GM12872 (cell line): ENCODE data around the gene FAM13B.

ENCODE experiments used
- CTCF ChIP-seq: IDR thresholded peaks from 3 replicates; pipeline ENCODE4 v1.5.1; 2011; ENCODE audit warnings: low read depth, mild to moderate bottlenecking, low read length, moderate library complexity; ENCODE audit not compliant: insufficient read depth

Gene FAM13B

GRCh38 chr5:137975208-137975607, 57.7 kb downstream of the FAM13B start:
- TF ChIP-seq CTCF = no peak

DNA sequence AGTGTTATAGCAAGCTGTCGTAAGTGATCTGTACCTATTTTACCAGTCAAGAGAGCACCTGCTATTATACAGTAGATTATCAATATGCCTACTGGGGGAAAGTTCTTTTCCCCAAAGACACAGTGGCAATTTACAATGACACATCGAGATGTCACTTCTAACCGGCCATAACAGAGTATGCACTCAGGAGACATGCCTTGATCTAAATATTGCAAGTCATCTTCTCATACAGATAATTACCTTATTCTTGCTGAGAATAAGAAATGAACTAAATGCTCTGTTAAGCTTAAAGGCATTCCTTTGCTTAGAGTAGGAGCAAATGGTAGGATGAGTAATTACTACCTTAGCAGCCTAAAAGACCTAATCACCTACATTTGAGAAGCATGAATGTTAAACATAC, 72.1 kb downstream of the FAM13B start:
- TF ChIP-seq CTCF = no peak

DNA sequence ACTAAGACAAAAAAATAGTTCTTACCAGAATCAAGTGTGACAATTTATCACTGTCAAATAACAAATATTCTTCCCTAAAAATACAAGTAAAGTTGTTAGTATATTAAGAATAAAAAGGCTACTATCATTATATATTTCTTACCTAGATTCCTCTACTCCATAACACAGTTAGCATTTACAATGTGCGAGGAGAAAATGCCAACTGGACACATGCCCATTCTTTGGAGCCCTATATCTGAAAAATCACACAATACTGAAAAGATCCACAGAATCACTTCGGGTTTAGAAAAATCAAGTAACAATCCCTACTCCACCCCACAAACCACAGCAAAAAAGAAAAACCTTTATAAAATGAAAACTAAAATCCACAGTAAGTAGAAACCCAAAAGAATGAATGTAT, 72.7 kb downstream of the FAM13B start:
- TF ChIP-seq CTCF = no peak

GRCh38 chr5:137959488-137959887, 73.4 kb downstream of the FAM13B start:
- no peak for TF ChIP-seq CTCF

GRCh38 chr5:137957948-137958347, 74.9 kb downstream of the FAM13B start:
- TF ChIP-seq CTCF = no peak

DNA sequence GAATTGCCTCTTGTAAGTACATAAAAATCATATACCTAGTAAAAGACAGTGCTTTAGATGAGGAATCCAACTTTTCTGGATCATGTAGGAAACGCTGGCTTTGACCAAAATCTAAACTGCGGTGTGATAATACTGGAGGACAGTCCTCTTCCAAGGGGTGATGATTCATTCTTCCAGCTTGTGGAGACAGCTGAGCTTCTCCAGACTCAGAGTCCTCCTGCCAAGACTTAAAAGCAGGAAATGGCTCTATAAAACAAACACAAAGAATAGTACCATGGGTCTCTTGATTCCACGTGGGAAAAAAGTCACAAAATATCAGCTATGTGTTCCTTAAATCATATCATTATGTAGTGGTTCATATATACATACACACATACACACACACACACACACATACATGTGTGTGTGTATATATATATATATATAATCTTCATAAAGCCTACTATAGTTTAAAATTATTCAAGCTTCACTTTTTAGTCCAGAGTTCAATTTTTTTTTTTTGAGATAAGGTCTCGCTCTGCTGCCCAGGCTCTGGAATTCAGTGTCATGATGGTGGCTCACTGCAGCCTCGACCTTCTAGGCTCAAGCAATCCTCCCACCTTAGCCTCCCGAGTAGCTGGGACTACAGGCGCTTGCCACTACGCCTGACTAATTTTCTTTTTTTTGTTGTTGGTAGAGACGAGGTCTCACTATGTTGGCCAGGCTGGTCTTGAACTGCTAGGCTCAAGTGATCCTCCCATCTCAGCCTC, 78.6 kb downstream of the FAM13B start:
- no peak for TF ChIP-seq CTCF

- no peak for TF ChIP-seq CTCF
Observed at GRCh38 chr5:137945825-137946224, 87.1 kb downstream of the FAM13B start.
